ENCODE measurements around the gene SENP6. TPM values are rescaled to one million over a fixed set of nuclear protein-coding genes. Genes with fewer than 3 reads are reported as not detected.

The SENP6 gene
- total RNA-seq, 4 donors from 2014 or later: 154 to 255 (median 170) TPM

- Histone ChIP-seq H3K9me3 (no peaks in the 10 kb centered on the region), H3K27me3 (no peaks in the 10 kb centered on the region), H3K36me3 (no peaks in the 10 kb centered on the region), H3K27ac (peak overlapping the region in 2 of 3 donors; percentile 1 to 14), H3K4me1 (peaks cover 18 to 21% of the 10 kb centered on the region in 2 donors), H3K4me3 (replicated peaks in 1 of 3) (no peak overlapping the region)
- TF ChIP-seq POLR2A (IDR thresholded peaks at IDR 0.05): no peak
- TF ChIP-seq CTCF (IDR thresholded peaks at IDR 0.05): no peak
- DNase-seq: no peak
- 77 to 79% methylated on average over 5 of the region's 5 CpGs for WGBS, 2 donors
- intact Hi-C loops (cut with DNase I): no loop called here
Measured at GRCh38 chr6:75619230-75619899, 17.7 kb downstream of the SENP6 start.

- H3K36me3 ChIP-seq: peaks cover 0 to 6% of the 10 kb centered on the region in 2 donors
- intact Hi-C loops (cut with DNase I): no loop called here
- WGBS, 2 donors: 56 to 62% methylated on average over 7 of the region's 7 CpGs
- DNase-seq: no peak
- H3K4me3 ChIP-seq (replicated peaks in 1 of 3): no peak overlapping the region
- peaks cover 13 to 15% of the 10 kb centered on the region in 2 donors for H3K4me1 ChIP-seq
- peak overlapping the region in 1 of 3 donors; percentile 12 for H3K27ac ChIP-seq
- H3K27me3 ChIP-seq: no peaks in the 10 kb centered on the region
- no peak for TF ChIP-seq POLR2A (IDR thresholded peaks at IDR 0.05)
- TF ChIP-seq CTCF (IDR thresholded peaks at IDR 0.05): no peak
- H3K9me3 ChIP-seq: no peaks in the 10 kb centered on the region
Measured at GRCh38 chr6:75620381-75621304, 19.0 kb downstream of the SENP6 start.

- Histone ChIP-seq H3K9me3 (no peaks in the 10 kb centered on the region), H3K27ac (no peak overlapping the region), H3K27me3 (no peaks in the 10 kb centered on the region), H3K4me3 (replicated peaks in 1 of 3) (no peak overlapping the region), H3K36me3 (peaks cover 0 to 6% of the 10 kb centered on the region in 2 donors), H3K4me1 (peaks cover 13 to 15% of the 10 kb centered on the region in 2 donors)
- no peak for DNase-seq
- TF ChIP-seq CTCF (IDR thresholded peaks at IDR 0.05): no peak
- TF ChIP-seq POLR2A (IDR thresholded peaks at IDR 0.05): no peak
- intact Hi-C loops (cut with DNase I): no loop called here
Measured at GRCh38 chr6:75621846-75622245, 20.2 kb downstream of the SENP6 start.

DNA sequence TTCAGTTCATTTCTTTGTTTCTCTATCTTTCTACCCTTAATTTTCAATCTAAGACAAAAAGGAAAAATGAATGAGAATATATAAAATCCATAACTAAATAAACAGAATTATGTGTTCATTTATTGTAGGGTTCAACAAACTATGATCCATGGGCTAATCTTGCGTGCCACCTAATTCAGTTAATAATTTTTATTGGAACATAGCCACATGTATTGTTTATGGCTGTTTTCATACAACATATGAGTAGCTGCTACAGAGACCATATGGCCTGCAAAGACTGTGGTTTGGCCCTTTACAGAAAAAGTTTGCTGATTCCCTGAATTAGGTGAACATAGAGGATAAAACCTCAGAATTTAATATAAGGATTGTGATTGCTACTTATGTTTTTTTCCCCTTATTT is 21.8 kb downstream of the SENP6 start:
- peaks cover 13 to 15% of the 10 kb centered on the region in 2 donors for H3K4me1 ChIP-seq
- TF ChIP-seq CTCF (IDR thresholded peaks at IDR 0.05) (no peak), POLR2A (IDR thresholded peaks at IDR 0.05) (no peak)
- no peak overlapping the region for H3K4me3 ChIP-seq (replicated peaks in 1 of 3)
- no peak for DNase-seq
- intact Hi-C loops (cut with DNase I): no loop called here
- no peaks in the 10 kb centered on the region for H3K9me3 ChIP-seq
- H3K27ac ChIP-seq: no peak overlapping the region
- WGBS, 2 donors: 95 to 98% methylated on average over 1 of the region's 1 CpG
- peaks cover 0 to 6% of the 10 kb centered on the region in 2 donors for H3K36me3 ChIP-seq
- H3K27me3 ChIP-seq: no peaks in the 10 kb centered on the region

GRCh38 chr6:75624335-75624734 is 22.7 kb downstream of the SENP6 start:
- Histone ChIP-seq H3K27me3 (no peaks in the 10 kb centered on the region), H3K4me1 (peaks cover 10 to 15% of the 10 kb centered on the region in 2 donors), H3K36me3 (peaks cover 0 to 6% of the 10 kb centered on the region in 2 donors), H3K4me3 (replicated peaks in 1 of 3) (no peak overlapping the region), H3K9me3 (no peaks in the 10 kb centered on the region), H3K27ac (no peak overlapping the region)
- no peak for TF ChIP-seq POLR2A (IDR thresholded peaks at IDR 0.05)
- no peak for TF ChIP-seq CTCF (IDR thresholded peaks at IDR 0.05)
- DNase-seq: no peak
- intact Hi-C loops (cut with DNase I): no loop called here
- WGBS, 2 donors: 96 to 97% methylated on average over 4 of the region's 4 CpGs
